Astrocyte (in vitro differentiated cells and primary cell): ENCODE measurements around the gene USP15.

ENCODE experiments used
- CTCF ChIP-seq: IDR thresholded peaks from 2 replicates; pipeline ENCODE4 v1.5.1; 2011; ENCODE audit warnings: low read depth, mild to moderate bottlenecking, inconsistent platforms, low read length, moderate library complexity; ENCODE audit not compliant: insufficient read depth
- EZH2 ChIP-seq: IDR thresholded peaks from 2 replicates; pipeline ENCODE4 v1.6.1; 2012; ENCODE audit warnings: mild to moderate bottlenecking, low read length, inconsistent platforms; ENCODE audit not compliant: insufficient read depth

- TF ChIP-seq CTCF = peak; percentile 96
- no peak for TF ChIP-seq EZH2
These were observed 49.8 kb upstream of the USP15 start for GRCh38 chr12:62210422-62210821.
